ENCODE results near the gene NPTN. TPM values are rescaled to one million over a fixed set of nuclear protein-coding genes. Genes with fewer than 3 reads are reported as not detected.

Gene NPTN
- 197 and 218 TPM in 2 replicates for total RNA-seq

DNA sequence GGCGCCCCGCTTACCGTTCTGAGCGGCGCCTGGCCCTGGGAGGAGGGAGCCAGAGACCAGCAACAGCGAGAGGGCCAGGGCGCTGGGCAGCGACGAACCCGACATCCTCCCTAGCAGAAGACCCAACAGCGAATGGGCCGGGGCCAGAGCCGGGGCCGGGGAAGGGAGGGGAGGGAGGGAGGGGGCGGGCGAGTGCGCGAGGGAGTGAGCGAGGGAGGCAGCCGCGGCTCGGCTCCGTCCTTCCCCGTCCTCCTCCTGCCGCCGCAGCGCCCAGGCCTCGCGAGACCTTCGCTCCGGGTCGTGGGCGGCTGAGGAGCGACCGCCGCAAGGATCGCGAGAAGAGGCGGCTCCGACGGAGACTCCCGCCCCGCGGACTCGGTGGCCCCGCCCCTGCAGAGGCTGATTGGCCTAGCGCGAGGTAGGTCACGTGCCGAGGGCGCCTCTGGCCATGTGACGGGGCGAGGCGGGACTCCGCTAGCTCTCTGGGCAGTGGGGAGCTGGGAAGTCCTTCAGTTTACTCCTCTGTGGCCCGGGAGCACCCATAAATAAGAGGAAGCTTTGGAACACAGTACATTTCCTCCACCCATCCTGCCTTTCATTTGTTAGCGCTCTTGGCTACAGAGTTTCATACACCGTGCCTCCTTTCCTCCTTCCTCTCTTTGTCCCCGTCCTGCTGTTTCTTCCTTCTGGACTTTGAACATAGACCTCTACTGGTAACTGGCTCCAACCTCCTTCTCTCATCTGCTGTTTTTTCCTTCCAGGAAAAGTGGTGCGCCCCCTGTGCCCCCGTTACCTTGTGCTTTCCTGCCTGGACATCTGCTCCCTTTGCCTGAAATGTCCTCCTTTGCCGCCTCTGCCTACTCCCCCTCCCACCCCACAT, at the start of gene NPTN:
Gene NPTN, minus strand, starts transcription at position 279 of the 880 bp plus-strand sequence. Its CDS starts 174 bp downstream, at position 105.

Other genes starting within 250 kb of the NPTN start
- gene REC114, start 190.2 kb downstream of the NPTN start, total RNA-seq: not detected in 2 replicates
- gene CD276, start 51.0 kb upstream of the NPTN start, total RNA-seq: 175 and 256 TPM in 2 replicates
- 0.23 and 1.5 TPM in 2 replicates for gene INSYN1, start 120.0 kb upstream of the NPTN start, total RNA-seq
- gene TBC1D21, start 240.2 kb upstream of the NPTN start, total RNA-seq: not detected in 2 replicates